Measurements from ENCODE around the gene LEO1.

GRCh38 chr15:51908316-51908715 lies 63.3 kb downstream of the LEO1 start:
- TF ChIP-seq CTCF (IDR thresholded peaks at IDR 0.05), result no peak
- no peak for TF ChIP-seq POLR2A (IDR thresholded peaks at IDR 0.05)

Data from adrenal gland (tissue), 5 donors.